GM03348 (cell line): Measurements from ENCODE around the gene CELF3.
"Not testable (repeated sequence)": the region's sequence is repeated elsewhere in the genome, so short reads cannot be mapped to it uniquely, and the experiment has no call there.

Experiments used
- DNase-seq: peaks from one replicate; pipeline ENCODE4 v3.0.0; 2012; ENCODE audit warnings: low spot score

CELF3 gene

DNA sequence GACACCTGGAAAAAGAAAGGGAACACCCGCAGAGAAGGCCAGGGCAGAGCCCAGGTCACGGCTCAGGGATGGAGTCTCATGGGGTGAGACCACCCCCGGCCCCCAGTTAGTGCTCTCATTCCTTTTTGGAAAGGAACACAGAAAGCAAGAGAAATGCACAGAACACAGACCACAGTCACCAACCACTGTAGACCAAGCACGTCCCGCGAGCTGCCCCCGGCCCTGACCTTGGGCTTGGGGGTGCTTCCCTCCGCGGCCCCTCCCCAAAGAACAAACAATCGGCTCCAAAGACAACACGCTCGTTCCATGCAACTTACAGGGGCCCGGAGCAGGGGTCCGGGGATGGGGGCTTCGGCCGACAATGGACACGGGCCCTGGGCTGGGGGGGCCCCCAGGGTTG, 12.8 kb downstream of the CELF3 start:
- no peak for DNase-seq

- DNase-seq, result no peak
These were observed 13.7 kb downstream of the CELF3 start for GRCh38 chr1:151702936-151703335.

- no peak for DNase-seq
These were observed 15.1 kb downstream of the CELF3 start for GRCh38 chr1:151701515-151701914.

- peak; percentile 64 for DNase-seq
These were observed 23.4 kb downstream of the CELF3 start for GRCh38 chr1:151693057-151693651.

DNA sequence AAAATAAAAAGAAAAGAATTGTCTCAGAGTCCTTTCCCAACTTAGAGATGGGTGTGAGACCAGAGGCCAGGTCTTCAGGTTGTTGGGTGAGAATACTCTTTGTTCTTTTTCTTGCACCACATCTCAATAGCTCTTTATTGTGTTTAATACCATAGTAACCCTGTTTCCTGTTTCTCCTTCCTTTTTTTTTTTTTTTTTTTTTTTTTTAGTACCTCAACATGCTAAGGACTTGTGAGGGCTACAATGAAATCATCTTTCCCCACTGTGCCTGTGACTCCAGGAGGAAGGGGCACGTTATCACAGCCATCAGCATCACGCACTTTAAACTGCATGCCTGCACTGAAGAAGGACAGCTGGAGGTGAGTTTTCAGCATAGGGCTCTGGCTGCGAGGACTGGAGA, 24.4 kb downstream of the CELF3 start:
- no peak for DNase-seq

GRCh38 chr1:151689494-151689893, 27.1 kb downstream of the CELF3 start:
- no peak for DNase-seq

DNA sequence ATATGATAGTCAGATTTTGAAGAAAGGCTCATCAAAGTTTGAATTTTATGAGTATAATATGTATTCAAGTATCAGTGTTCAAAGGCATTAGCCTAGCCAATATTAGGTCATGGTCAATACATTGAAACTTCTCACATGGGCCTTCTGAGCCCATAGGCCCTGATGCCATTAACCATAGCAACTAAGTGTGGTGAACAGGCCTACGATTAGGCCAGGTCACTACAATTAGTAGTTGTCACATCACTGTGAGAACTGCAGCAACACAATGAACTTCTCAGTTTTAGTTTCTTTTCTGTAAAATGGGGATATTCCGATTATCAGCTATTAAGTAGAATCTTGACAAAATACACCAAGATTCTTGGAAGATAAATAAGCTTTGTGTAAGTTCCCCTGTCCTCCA, 30.0 kb downstream of the CELF3 start:
- no peak for DNase-seq

DNA sequence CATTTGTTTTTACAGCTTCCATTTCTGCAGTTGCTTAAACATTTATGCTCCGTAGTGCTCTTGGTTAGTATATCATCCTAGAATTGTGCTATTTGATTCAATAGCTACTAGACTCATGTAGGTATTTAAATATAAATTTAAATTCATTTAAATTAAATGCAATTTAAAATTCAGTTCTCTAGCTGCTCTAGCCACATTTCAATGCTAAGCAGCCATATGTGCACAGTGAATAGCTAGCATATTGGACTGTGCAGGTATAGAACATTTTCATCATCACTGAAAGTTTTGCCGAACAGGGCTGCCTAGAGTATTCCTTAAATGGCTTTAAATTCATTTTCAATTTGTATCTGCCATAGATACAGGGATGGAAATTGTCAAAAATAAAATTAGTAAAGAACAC, 32.5 kb downstream of the CELF3 start:
- no peak for DNase-seq

- not testable (repeated sequence) for DNase-seq
These were observed 33.7 kb downstream of the CELF3 start for GRCh38 chr1:151682901-151683300.

GRCh38 chr1:151681923-151682322, 34.7 kb downstream of the CELF3 start:
- DNase-seq, result no peak

DNA sequence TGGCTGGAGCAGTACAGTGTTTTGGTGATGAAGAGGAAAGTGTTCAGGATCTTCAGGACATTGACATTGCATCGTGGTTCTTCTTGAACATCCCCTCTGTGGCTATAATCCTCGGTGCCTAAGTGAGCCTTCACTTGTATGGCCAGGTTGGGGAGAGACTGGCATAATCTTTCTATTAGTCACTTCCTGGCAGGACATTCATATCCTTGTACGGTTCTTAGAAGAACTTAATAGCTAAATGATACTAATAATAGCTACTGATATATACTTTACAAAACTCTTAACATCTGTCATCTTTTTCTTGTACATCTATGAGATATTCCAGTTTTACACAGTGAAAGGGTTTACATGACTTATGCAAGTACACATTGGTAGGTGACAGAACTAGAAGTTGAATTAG, 35.8 kb downstream of the CELF3 start:
- DNase-seq, result peak; percentile 73

DNA sequence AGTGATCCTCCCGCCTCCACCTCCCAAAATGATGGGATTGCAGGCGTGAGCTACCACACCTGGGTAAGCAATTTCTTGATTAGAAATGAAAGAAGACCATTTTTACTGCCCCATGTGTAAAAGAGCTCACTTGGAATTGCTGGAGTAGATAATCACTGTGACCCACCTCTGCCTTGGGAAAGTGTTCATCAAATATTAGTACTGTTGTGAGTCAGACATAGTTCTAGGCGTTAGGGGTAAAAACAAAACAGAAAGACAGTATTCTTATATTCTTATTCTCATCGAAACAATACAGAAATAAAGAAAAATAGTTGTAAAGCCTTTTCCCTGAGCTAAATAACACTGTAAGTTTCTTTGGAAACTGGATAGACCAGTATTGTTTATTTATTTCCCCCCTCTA, 36.2 kb downstream of the CELF3 start:
- no peak for DNase-seq

- no peak for DNase-seq
These were observed 43.2 kb downstream of the CELF3 start for GRCh38 chr1:151673407-151673806.

DNA sequence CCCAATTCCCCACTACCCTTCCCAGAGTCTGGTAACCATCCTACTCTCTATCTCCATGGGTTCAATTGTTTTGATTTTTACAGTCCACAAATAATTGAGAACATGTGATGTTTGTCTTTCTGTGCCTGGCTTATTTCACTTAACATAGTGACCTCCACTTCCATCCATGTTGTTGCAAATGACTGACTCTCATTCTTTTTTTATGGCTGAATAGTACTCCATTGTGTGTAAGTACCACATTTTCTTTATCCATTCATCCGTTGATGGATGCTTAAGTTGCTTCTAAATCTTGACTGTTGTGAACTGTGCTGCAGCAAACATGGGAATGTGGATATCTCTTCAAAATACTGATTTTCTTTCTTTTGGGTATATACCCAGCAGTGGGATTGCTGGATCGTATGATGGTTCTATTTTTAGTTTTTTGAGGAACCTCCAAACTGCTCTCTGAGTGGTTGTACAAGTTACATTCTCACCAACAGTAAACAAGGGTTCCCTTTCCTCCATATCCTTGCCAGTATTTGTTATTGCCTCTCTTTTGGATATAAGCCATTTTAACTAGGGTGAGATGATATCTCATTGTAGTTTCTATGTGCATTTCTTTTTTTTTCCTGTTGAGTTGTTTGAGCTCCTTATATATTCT, 46.4 kb downstream of the CELF3 start:
- DNase-seq, result not testable (repeated sequence)

DNA sequence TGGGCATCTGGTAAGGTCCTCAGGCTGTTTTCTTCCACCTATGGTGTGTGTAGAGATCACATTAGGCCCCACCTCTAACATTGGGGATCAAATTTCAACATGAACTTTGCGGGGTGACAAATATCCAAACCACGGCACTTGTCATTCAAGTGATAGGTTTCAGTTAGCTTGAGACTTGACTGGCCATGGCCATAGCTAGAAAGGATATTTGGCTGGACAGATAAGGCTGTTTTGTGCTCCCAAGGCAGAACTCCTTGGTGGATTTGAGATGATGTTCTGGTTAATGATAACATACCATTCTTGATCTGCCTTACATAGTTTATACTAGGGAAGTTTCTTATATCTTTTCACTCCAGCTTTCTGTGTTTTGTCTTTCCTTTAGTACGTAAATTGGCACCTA, 48.5 kb downstream of the CELF3 start:
- DNase-seq, result no peak

DNA sequence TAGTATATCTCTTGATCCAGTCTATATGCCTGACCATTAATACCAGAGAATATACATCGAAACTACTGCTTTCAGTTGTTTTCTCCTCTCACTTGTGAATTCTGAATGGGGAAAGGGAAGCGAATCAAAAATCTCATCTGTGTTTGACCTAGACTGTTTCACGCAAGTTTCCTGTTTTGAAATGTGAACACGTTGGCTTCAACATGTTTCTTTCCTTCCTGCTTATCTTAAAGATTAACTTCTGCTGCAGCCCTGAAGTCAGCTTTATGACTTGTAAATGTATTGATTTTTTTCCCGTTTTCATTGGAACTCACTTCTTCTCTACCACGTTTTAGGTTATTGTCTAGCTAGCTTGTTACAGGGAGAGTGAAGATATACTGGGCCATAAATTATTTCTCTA, 54.9 kb downstream of the CELF3 start:
- DNase-seq, result no peak

DNA sequence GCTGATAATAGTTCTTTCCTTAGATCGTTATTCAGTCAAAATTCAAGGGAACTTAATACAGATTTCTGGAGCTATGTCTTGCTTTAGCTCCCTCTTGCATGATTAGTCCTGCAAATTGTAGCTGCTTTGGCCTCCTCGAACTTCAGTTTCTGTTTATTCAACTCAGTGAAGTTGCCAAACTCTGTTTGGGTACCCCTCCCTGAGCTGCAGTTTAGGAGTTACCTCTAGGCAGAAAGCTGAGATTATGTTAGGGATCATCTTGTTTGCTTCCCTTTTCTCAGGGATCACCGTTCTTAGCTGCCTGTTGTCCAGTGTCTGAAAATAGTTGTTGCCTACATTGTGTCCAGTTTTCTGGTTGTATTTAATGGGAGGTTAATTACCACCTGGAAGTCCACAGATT, 61.2 kb downstream of the CELF3 start:
- DNase-seq, result no peak

- peak; percentile 12 for DNase-seq
These were observed 63.2 kb downstream of the CELF3 start for GRCh38 chr1:151653397-151653796.
